K562 (cell line): ENCODE measurements around the gene CERS2. TPM values are rescaled to one million over a fixed set of nuclear protein-coding genes. Genes with fewer than 3 reads are reported as not detected.

ENCODE experiments used
- ARID1B ChIP-seq: fragments of 450-650 bp; IDR thresholded peaks from 2 replicates; pipeline ENCODE4 v1.6.1; 2016; ENCODE audit warnings: antibody characterized with exemption, mild to moderate bottlenecking, inconsistent platforms
- CREM ChIP-seq: IDR thresholded peaks from 2 replicates; pipeline ENCODE4 v1.6.1; 2014; ENCODE audit warnings: antibody characterized with exemption, low read depth
- DPF2 ChIP-seq: fragments of 450-650 bp; IDR thresholded peaks from 2 replicates; pipeline ENCODE4 v1.6.1; 2016
- HDAC1 ChIP-seq, 2 experiments: fragments of 450-650 bp; IDR thresholded peaks; 2 replicates each; pipeline ENCODE4 v1.6.1; 2016 to 2017; ENCODE audit warnings: inconsistent platforms in 1 of 2, mild to moderate bottlenecking in 1 of 2, moderate library complexity in 1 of 2
- HINFP ChIP-seq: fragments of 450-650 bp; conservative IDR thresholded peaks from 2 replicates; pipeline ENCODE4 v1.6.1; 2016; ENCODE audit warnings: missing genetic modification characterization, low read depth, mild to moderate bottlenecking, control low read depth, missing compliant biosample characterization
- ILF3 ChIP-seq: fragments of 450-650 bp; IDR thresholded peaks from 2 replicates; pipeline ENCODE4 v1.6.1; 2018; ENCODE audit warnings: antibody characterized with exemption, mild to moderate bottlenecking, moderate library complexity, borderline replicate concordance
- NR2C2 ChIP-seq, 2 experiments: fragments of 200-800 bp in 1 of 2; sonication (Bioruptor generic) in 1 of 2; sonication (generic) in 1 of 2; formaldehyde crosslinking in 1 of 2; IDR thresholded peaks; 2 replicates each; pipeline versions ENCODE4 v1.6.1 to v1.8.0; 2016 to 2022; ENCODE audit warnings: mild to moderate bottlenecking in 1 of 2, missing compliant biosample characterization in 1 of 2, missing genetic modification characterization in 1 of 2, missing genetic modification reagents in 1 of 2
- POLR2H ChIP-seq: IDR thresholded peaks from 2 replicates; pipeline ENCODE4 v1.6.1; 2016; ENCODE audit warnings: missing genetic modification characterization, low read depth, mild to moderate bottlenecking, control low read depth, missing compliant biosample characterization, moderate library complexity
- RBFOX2 ChIP-seq: fragments of 200-400 bp; formaldehyde crosslinking; IDR thresholded peaks from 2 replicates; pipeline ENCODE4 v1.6.1; 2017; ENCODE audit warnings: low read depth, mild to moderate bottlenecking, low read length, moderate library complexity
- SMARCB1 ChIP-seq: IDR thresholded peaks from 2 replicates; pipeline ENCODE4 v1.6.1; 2011; ENCODE audit warnings: improper control_type of control experiment, low read depth; ENCODE audit not compliant: insufficient read length
- SMARCE1 ChIP-seq: fragments of 450-650 bp; IDR thresholded peaks from 2 replicates; pipeline ENCODE4 v1.7.1; 2016; ENCODE audit warnings: mild to moderate bottlenecking
- polyA plus RNA-seq, 8 experiments: library from polyadenylated mRNA; depleted of rRNA in 4 of 8; stranded (reverse) in 5 of 8; unstranded in 3 of 8; fragments of >200 nt; fragmentation: Nextera tagmentation in 2 of 8; fragmentation: Illumina TruSeq in 1 of 8; extraction: Ambion mirVana in 2 of 8; extraction: Trizol in 1 of 8; gene quantifications; 2 replicates each; pipeline versions ENCODE4 v1.2.1 to v1.2.3, GENCODE V29; 2011 to 2014; ENCODE audit warnings: inconsistent platforms in 1 of 8, missing spikeins in 1 of 8
- total RNA-seq, 7 experiments: library from RNA; depleted of rRNA in 6 of 7; stranded (reverse); fragments of >200 nt in 6 of 7; fragmentation: Illumina TruSeq in 2 of 7; extraction: Trizol in 2 of 7; gene quantifications; 2 replicates each; pipeline versions ENCODE4 v1.2.1 to v1.2.3, GENCODE V29; 2011 to 2021; ENCODE audit warnings: low replicate concordance in 1 of 7
- TF ChIP-seq, protein P1 (sequence below): sonication (generic); formaldehyde crosslinking; IDR thresholded peaks from 2 replicates; pipeline ENCODE4 v1.8.0; 2022; ENCODE audit warnings: missing genetic modification reagents, mild to moderate bottlenecking, moderate library complexity, borderline replicate concordance
- TF ChIP-seq, protein P2 (sequence below): fragments of 250-450 bp; sonication (Bioruptor Pico); IDR thresholded peaks from 2 replicates; pipeline ENCODE4 v1.4.0; 2020
- TF ChIP-seq, protein P3 (sequence below), 2 experiments: fragments of 250-450 bp in 1 of 2; fragments of 450-650 bp in 1 of 2; sonication (Bioruptor Pico) in 1 of 2; IDR thresholded peaks; 2 replicates each; pipeline versions ENCODE4 v1.6.1 to v1.8.0; 2016 to 2021; ENCODE audit warnings: mild to moderate bottlenecking in 2 of 2, moderate library complexity in 2 of 2, missing compliant biosample characterization in 1 of 2, missing genetic modification characterization in 1 of 2

Gene CERS2
- total and polyA plus RNA-seq, 9 of the 15 experiments (the other 6 are each of a cell fraction or from before 2014, with no cell fraction given), result 23.4 to 295 (median 132) TPM

DNA sequence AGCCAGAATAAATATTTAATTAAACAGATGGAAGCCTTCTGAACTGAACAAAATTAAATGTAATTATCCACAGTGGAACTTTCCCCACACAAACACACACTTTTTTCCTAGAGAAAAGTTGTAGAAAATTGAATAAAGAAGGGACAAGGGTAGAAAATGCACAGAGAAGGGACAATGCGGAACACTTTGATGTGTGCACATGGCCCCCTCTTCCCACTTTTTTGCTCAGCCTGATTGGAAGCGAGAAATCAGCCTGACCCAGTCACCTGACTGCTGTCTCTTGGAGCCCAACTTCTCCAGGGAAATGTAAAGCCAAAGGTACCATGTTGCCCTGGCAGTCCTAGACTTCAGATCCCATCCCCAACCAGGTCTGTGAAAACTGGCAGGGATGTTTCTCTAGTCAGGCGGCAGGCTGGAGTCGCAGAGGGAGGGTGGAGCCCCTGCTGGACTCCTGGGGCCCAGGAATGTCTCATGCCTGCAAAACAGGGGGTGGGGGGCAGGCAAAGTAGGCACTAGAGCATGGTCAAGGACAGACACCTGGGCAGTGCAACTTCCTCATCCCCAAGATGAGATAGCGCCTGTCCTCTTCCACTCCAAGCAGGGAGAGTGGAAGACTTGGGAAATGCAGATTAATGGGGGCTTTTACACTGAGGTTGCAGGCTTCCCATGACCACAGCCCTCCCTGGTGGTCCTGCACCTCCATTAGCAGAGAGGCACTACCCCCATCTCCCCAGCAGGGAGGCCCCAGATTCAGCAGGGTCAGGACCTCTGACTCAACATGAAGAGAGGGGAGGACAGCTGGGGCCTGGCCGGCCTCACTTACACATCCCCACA, 2.8 kb downstream of the CERS2 start (continued):
- TF ChIP-seq, protein P1, sequence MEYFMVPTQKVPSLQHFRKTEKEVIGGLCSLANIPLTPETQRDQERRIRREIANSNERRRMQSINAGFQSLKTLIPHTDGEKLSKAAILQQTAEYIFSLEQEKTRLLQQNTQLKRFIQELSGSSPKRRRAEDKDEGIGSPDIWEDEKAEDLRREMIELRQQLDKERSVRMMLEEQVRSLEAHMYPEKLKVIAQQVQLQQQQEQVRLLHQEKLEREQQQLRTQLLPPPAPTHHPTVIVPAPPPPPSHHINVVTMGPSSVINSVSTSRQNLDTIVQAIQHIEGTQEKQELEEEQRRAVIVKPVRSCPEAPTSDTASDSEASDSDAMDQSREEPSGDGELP (CRISPR knock-in tag), result peak; percentile 76; the same call in 1 of the 2 replicates
- TF ChIP-seq HDAC1 (IDR thresholded peaks at IDR 0.05), result 0 out of 4 replicates have a peak, but pooled peaks of 1 of the 2 experiments have one; percentile 7
- TF ChIP-seq, protein P2, sequence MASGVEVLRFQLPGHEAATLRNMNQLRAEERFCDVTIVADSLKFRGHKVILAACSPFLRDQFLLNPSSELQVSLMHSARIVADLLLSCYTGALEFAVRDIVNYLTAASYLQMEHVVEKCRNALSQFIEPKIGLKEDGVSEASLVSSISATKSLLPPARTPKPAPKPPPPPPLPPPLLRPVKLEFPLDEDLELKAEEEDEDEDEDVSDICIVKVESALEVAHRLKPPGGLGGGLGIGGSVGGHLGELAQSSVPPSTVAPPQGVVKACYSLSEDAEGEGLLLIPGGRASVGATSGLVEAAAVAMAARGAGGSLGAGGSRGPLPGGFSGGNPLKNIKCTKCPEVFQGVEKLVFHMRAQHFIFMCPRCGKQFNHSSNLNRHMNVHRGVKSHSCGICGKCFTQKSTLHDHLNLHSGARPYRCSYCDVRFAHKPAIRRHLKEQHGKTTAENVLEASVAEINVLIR (CRISPR knock-in tag), result no peak
- TF ChIP-seq DPF2, result 0 out of 2 replicates have a peak, but pooled peaks have one; percentile 42
- TF ChIP-seq NR2C2 (CRISPR knock-in tag; IDR thresholded peaks at IDR 0.05), result no peak
- TF ChIP-seq NR2C2 (tag; IDR thresholded peaks at IDR 0.05), result peak; percentile 38; the same call in 1 of the 2 replicates
- TF ChIP-seq CREM, result peak; percentile 5; the same call in 1 of the 2 replicates
- 0 out of 2 replicates have a peak, but pooled peaks have one; percentile 42 for TF ChIP-seq RBFOX2
- no peak for TF ChIP-seq POLR2H
- no peak for TF ChIP-seq HINFP (tag)
- TF ChIP-seq ILF3, result no peak
- TF ChIP-seq, protein P3, sequence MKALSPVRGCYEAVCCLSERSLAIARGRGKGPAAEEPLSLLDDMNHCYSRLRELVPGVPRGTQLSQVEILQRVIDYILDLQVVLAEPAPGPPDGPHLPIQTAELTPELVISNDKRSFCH (CRISPR knock-in tag; IDR thresholded peaks at IDR 0.05), result no peak
- TF ChIP-seq, protein P3 (tag; IDR thresholded peaks at IDR 0.05), result no peak
- peak; percentile 45; the same call in 1 of the 2 replicates for TF ChIP-seq SMARCE1
- TF ChIP-seq SMARCB1, result no peak
- peak; percentile 27; the same call in 1 of the 2 replicates for TF ChIP-seq ARID1B
